KOPT-K1 (cell line): ENCODE results near the gene ARV1.
"Not testable (repeated sequence)": the region's sequence is repeated elsewhere in the genome, so short reads cannot be mapped to it uniquely, and the experiment has no call there.

Experiments
- H3K27ac ChIP-seq: fragments of 200-600 bp; sonication (generic); 2 replicates; pipeline ENCODE4 v1.5.1; 2016; ENCODE audit warnings: antibody characterized with exemption, mild to moderate bottlenecking, low read depth, low read length; ENCODE audit not compliant: poor library complexity, severe bottlenecking
- H3K36me3 ChIP-seq: fragments of 200-600 bp; sonication (generic); 2 replicates; pipeline ENCODE4 v1.5.1; 2017; ENCODE audit warnings: antibody characterized with exemption, mild to moderate bottlenecking, low read length, moderate library complexity; ENCODE audit not compliant: insufficient read depth
- H3K9me3 ChIP-seq: fragments of 200-600 bp; sonication (generic); 2 replicates; pipeline ENCODE4 v1.5.1; 2017; ENCODE audit warnings: antibody characterized with exemption, low read length, mild to moderate bottlenecking; ENCODE audit not compliant: insufficient read depth, poor library complexity, severe bottlenecking

The ARV1 gene

DNA sequence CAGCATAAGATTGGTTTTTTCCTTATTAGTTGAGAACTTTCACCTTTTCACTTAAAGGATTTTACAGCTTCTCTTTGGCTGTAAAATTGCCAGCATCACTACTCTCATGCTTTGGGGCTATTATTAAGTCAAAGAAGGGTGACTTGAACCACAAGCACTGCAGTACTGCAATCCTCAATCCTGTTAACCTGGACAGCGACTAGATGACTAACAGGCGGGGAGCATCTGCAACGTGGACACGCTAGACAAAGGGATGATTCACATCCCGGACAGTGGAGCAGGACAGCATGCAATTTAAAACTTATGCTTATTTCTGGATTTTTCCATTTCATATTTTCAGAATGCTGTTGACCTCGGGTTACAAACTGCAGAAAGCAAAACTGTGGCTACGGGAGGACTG, 8.1 kb downstream of the ARV1 start:
- H3K36me3 ChIP-seq, result peaks cover 74% of the 10 kb centered on the region
- H3K9me3 ChIP-seq, result no peaks in the 10 kb centered on the region
- H3K27ac ChIP-seq, result no peak overlapping the region

DNA sequence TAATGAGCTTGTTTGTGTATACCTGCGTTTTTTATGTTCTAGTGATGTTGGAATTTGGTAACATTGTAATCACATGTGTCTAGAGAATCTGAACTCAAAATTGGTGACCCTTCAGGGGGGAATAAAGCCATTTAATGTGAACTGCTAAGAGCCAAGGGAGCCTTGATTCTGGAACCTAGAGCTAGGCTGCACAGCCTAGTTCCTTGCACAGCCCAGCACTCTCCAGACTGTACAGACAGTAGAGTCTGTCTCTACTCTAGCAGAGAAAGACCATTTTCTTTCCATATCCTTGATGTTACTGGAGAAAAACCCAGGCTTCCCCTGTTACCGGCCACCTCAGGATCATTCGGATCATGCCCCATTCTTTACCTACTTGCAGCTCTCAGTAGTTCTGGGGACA, 8.6 kb downstream of the ARV1 start:
- Histone ChIP-seq H3K36me3 (peaks cover 74% of the 10 kb centered on the region), H3K9me3 (no peaks in the 10 kb centered on the region), H3K27ac (no peak overlapping the region)

- H3K36me3 ChIP-seq, result peaks cover 91% of the 10 kb centered on the region
- no peak overlapping the region for H3K27ac ChIP-seq
- H3K9me3 ChIP-seq, result no peaks in the 10 kb centered on the region
Measured at GRCh38 chr1:230992100-230992774, 13.3 kb downstream of the ARV1 start.

GRCh38 chr1:230994860-230995259, 16.0 kb downstream of the ARV1 start:
- H3K36me3 ChIP-seq, result peaks cover 97% of the 10 kb centered on the region
- no peaks in the 10 kb centered on the region for H3K9me3 ChIP-seq
- H3K27ac ChIP-seq, result no peak overlapping the region

DNA sequence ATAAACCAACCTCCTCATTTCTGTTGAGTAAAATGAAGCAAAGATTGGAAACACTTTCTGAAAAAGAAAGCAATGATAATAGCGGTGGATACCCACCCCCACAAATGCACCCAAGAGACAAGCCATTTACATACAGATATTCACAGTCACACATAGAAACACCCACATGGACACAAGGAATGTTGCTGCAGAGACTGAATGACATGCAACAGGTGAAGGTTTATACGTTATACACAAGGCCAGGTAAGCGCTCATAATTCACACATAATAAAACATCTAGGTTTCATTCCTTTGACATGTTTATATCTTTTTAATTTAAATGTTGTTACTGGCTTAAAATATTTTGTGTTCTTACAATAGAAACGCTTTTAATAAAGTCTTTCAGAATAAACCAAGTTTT, 21.3 kb downstream of the ARV1 start:
- Histone ChIP-seq H3K36me3 (peaks cover 74% of the 10 kb centered on the region), H3K9me3 (peaks cover 31% of the 10 kb centered on the region), H3K27ac (no peak overlapping the region)

DNA sequence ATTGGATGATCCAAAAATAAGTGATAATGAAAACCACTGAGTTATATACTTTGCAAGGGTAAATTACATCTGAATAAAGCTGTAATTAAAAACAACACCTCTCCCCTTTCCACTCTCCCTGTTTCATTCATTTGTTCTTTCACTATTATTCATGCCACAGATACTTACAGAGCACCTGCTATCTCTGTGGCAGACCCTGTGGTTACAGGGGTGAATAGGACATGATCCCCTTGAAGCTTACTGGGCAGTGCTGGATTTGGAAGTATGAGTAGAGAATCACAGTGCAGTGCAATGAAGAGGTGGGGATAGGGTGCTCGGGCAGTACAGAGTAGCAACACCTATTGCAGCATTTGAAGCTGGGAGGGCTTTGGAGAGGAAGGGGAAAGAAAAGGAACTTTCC, 21.7 kb downstream of the ARV1 start:
- peaks cover 70% of the 10 kb centered on the region for H3K36me3 ChIP-seq
- peaks cover 31% of the 10 kb centered on the region for H3K9me3 ChIP-seq
- no peak overlapping the region for H3K27ac ChIP-seq

DNA sequence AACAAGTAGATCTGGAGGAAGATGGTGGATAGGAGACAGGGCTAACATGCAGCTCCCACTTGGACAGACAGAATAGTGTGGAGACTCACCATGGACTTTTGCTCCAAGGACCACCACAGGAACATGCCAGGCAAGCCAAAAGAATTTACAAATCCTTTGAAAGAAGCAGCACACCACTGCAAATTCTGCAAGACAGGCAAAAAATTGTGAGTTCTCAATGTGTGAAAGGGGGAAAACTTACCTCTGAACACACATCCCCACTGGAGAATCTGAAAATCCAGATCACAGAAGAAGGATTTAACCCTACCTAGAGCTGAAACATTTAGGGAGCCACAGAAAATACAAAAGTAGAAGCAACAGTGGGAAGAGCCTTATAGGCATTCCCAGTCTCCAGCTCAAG, 23.0 kb downstream of the ARV1 start:
- Histone ChIP-seq H3K27ac (no peak overlapping the region), H3K36me3 (peaks cover 57% of the 10 kb centered on the region), H3K9me3 (peaks cover 38% of the 10 kb centered on the region)

- not testable (repeated sequence) for H3K36me3 ChIP-seq, H3K27ac ChIP-seq
- H3K9me3 ChIP-seq, result peaks cover 31% of the 10 kb centered on the region
Measured at GRCh38 chr1:231007535-231007934, 28.6 kb downstream of the ARV1 start.

GRCh38 chr1:231011360-231011759, 32.5 kb downstream of the ARV1 start:
- H3K36me3 ChIP-seq, result no peaks in the 10 kb centered on the region
- no peak overlapping the region for H3K27ac ChIP-seq
- peaks cover 5% of the 10 kb centered on the region for H3K9me3 ChIP-seq

DNA sequence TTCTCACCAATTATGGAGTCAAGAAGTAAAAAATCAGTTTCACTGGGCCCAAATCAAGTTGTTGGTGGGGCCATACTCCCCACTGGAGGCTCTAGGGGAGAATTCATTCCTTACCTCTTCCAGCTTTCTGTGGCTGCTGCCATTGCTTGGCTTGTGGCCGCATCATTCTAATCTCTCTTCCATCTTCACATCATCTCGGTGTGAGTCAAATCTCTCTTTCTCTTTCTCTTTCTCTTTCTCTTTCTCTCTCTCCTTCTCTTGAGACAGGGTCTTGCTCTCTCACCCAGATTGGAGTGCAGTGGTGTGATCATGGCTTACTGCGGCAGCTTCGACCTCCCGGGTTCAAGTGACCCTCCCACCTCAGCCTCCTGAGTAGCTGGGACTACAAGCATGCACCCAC, 33.1 kb downstream of the ARV1 start:
- H3K27ac ChIP-seq, result no peak overlapping the region
- H3K9me3 ChIP-seq, result no peaks in the 10 kb centered on the region
- no peaks in the 10 kb centered on the region for H3K36me3 ChIP-seq

GRCh38 chr1:231013391-231014015, 34.6 kb downstream of the ARV1 start:
- no peaks in the 10 kb centered on the region for H3K9me3 ChIP-seq
- no peaks in the 10 kb centered on the region for H3K36me3 ChIP-seq
- no peak overlapping the region for H3K27ac ChIP-seq

GRCh38 chr1:231016234-231016633, 37.3 kb downstream of the ARV1 start:
- H3K27ac ChIP-seq, result no peak overlapping the region
- H3K9me3 ChIP-seq, result no peaks in the 10 kb centered on the region
- H3K36me3 ChIP-seq, result no peaks in the 10 kb centered on the region

DNA sequence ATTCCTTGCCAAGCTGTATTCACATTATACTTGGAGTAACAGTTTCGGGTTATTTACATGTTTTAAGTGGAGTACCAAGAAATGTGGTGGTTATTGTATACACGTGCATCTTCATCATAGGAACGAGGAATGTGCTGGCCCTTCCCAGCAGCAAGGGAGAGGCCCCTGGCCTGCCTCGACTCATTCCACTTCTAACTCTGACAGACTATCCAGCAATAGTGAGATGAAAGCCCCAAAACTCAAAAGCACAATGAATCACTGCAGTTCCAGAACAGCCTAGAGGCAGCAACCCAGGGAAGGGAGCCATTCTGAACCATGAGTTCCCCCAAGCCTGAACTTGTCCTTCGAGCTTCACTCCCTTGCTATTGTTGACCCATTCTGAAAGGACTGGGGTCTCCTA, 38.1 kb downstream of the ARV1 start:
- no peak overlapping the region for H3K27ac ChIP-seq
- no peaks in the 10 kb centered on the region for H3K9me3 ChIP-seq
- no peaks in the 10 kb centered on the region for H3K36me3 ChIP-seq

GRCh38 chr1:231019711-231020110, 40.8 kb downstream of the ARV1 start:
- no peaks in the 10 kb centered on the region for H3K36me3 ChIP-seq
- no peak overlapping the region for H3K27ac ChIP-seq
- H3K9me3 ChIP-seq, result no peaks in the 10 kb centered on the region

DNA sequence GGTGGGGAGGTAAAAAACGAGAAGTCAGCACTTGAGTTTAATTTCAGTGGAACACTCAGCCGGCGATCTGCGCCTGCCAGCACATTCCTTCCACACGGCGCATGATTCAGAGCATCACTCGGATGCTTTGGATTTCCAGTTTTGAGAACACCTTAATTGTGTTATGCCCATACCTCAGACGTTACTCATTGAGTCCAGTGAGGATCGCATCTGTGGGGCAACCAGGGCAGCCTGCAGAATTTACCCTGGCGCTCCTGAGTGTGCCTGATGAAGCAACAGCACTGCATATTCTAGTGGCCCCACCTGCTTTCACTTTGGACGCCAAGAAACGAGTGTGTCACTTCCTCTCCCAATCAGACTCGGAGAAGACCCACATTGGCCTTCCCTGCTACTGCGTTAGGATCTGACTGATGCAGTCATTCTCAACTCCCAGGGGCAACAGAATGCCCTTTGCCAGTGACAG, 41.3 kb downstream of the ARV1 start:
- H3K27ac ChIP-seq, result no peak overlapping the region
- no peaks in the 10 kb centered on the region for H3K36me3 ChIP-seq

DNA sequence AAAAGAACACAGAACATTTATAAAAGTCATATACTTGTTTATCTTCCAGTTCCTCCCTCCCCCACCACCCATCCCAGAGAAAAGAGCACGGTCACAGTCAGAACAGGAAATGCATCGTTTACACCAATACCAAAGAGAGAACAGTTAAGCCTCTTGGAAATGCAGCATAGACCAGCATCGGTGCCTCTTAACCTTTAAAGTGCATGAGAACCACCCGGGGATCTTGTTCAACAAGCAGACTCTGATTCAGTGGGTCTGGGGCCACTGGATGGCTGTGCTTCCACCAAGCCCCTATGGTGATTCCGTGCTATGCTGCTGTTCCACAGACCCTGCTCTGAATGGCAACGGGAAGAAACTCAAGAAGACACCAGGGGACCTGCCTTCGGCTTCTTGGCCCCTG, 41.9 kb downstream of the ARV1 start:
- H3K9me3 ChIP-seq, result no peaks in the 10 kb centered on the region
- no peaks in the 10 kb centered on the region for H3K36me3 ChIP-seq
- no peak overlapping the region for H3K27ac ChIP-seq

More for the DNA sequence above, 41.3 kb downstream of the ARV1 start:
- H3K9me3 ChIP-seq, result no peaks in the 10 kb centered on the region
